ENCODE data around the gene ACTMAP.
A peak's percentile ranks its signal among the peaks of the same experiment; 100 is the strongest.

ACTMAP gene

GRCh38 chr19:40719414-40719894 is 30.8 kb downstream of the ACTMAP start:
- Histone ChIP-seq H3K36me3 (ENCODE audit: insufficient read depth, low read length) (no peaks in the 10 kb centered on the region), H3K4me3 (ENCODE audit: low read depth, low read length, poor library complexity, severe bottlenecking) (peak overlapping the region; percentile 95), H3K9me3 (ENCODE audit: low read length) (no peaks in the 10 kb centered on the region), H2AFZ (ENCODE audit: low read length) (no peak overlapping the region), H4K20me1 (ENCODE audit: insufficient read depth, low read length) (no peaks in the 10 kb centered on the region), H3K9me2 (ENCODE audit: low read depth, low read length) (no peaks in the 10 kb centered on the region), H3K4me1 (ENCODE audit: insufficient read depth, low read length, severe bottlenecking) (peaks cover 43% of the 10 kb centered on the region), H3K79me2 (ENCODE audit: insufficient read depth, low read length) (peaks cover 2% of the 10 kb centered on the region; the same call in 1 of the 2 replicates), H3K4me2 (ENCODE audit: low read length) (peak overlapping the region; percentile 88), H3F3A (ENCODE audit: insufficient read depth, low read length) (no peaks in the 10 kb centered on the region), H3K9ac (ENCODE audit: low read length) (peak overlapping the region; percentile 92), H3K27ac (ENCODE audit: low read depth, low read length, poor library complexity, severe bottlenecking) (peak overlapping the region; percentile 72), H3K27me3 (ENCODE audit: insufficient read depth, low read length) (no peaks in the 10 kb centered on the region)
- TF ChIP-seq EZH2 (IDR thresholded peaks at IDR 0.05; ENCODE audit: borderline replicate concordance, low read length): no peak
- no peak for TF ChIP-seq CTCF (IDR thresholded peaks at IDR 0.05; ENCODE audit: low read length)

- TF ChIP-seq EZH2 (IDR thresholded peaks at IDR 0.05; ENCODE audit: borderline replicate concordance, low read length): no peak
- no peak for TF ChIP-seq CTCF (IDR thresholded peaks at IDR 0.05; ENCODE audit: low read length)
- Histone ChIP-seq H3K9me3 (ENCODE audit: low read length) (no peaks in the 10 kb centered on the region), H3K9me2 (ENCODE audit: low read depth, low read length) (no peaks in the 10 kb centered on the region), H3K27me3 (ENCODE audit: insufficient read depth, low read length) (no peaks in the 10 kb centered on the region), H3K4me2 (ENCODE audit: low read length) (peak overlapping the region; percentile 88), H3K27ac (ENCODE audit: low read depth, low read length, poor library complexity, severe bottlenecking) (peak overlapping the region; percentile 72), H3K36me3 (ENCODE audit: insufficient read depth, low read length) (no peaks in the 10 kb centered on the region), H3K4me3 (ENCODE audit: low read depth, low read length, poor library complexity, severe bottlenecking) (peak overlapping the region; percentile 95), H3K79me2 (ENCODE audit: insufficient read depth, low read length) (peaks cover 2% of the 10 kb centered on the region; the same call in 1 of the 2 replicates), H3K4me1 (ENCODE audit: insufficient read depth, low read length, severe bottlenecking) (peaks cover 48% of the 10 kb centered on the region), H2AFZ (ENCODE audit: low read length) (no peak overlapping the region), H4K20me1 (ENCODE audit: insufficient read depth, low read length) (no peaks in the 10 kb centered on the region), H3F3A (ENCODE audit: insufficient read depth, low read length) (no peaks in the 10 kb centered on the region), H3K9ac (ENCODE audit: low read length) (peak overlapping the region; percentile 92)
Measured at GRCh38 chr19:40718774-40719391, 31.4 kb downstream of the ACTMAP start.

- Histone ChIP-seq H3K9ac (ENCODE audit: low read length) (peak overlapping the region; percentile 92), H3K79me2 (ENCODE audit: insufficient read depth, low read length) (peaks cover 2% of the 10 kb centered on the region; the same call in 1 of the 2 replicates), H3K4me2 (ENCODE audit: low read length) (peak overlapping the region; percentile 88), H4K20me1 (ENCODE audit: insufficient read depth, low read length) (no peaks in the 10 kb centered on the region), H2AFZ (ENCODE audit: low read length) (no peak overlapping the region), H3F3A (ENCODE audit: insufficient read depth, low read length) (no peaks in the 10 kb centered on the region), H3K27ac (ENCODE audit: low read depth, low read length, poor library complexity, severe bottlenecking) (peak overlapping the region; percentile 72), H3K9me3 (ENCODE audit: low read length) (no peaks in the 10 kb centered on the region), H3K4me3 (ENCODE audit: low read depth, low read length, poor library complexity, severe bottlenecking) (peak overlapping the region; percentile 95), H3K4me1 (ENCODE audit: insufficient read depth, low read length, severe bottlenecking) (peaks cover 48% of the 10 kb centered on the region), H3K27me3 (ENCODE audit: insufficient read depth, low read length) (no peaks in the 10 kb centered on the region), H3K9me2 (ENCODE audit: low read depth, low read length) (no peaks in the 10 kb centered on the region), H3K36me3 (ENCODE audit: insufficient read depth, low read length) (no peaks in the 10 kb centered on the region)
- TF ChIP-seq EZH2 (IDR thresholded peaks at IDR 0.05; ENCODE audit: borderline replicate concordance, low read length) (no peak), CTCF (IDR thresholded peaks at IDR 0.05; ENCODE audit: low read length) (no peak)
Measured at GRCh38 chr19:40717880-40718773, 32.1 kb downstream of the ACTMAP start.
